Right lobe of liver (tissue), 4 donors: ENCODE data around the gene QSOX1.

ENCODE experiments used
- POLR2A ChIP-seq: fragments of 450-650 bp; IDR thresholded peaks from one replicate; pipeline ENCODE4 v1.6.1; 2017; ENCODE audit warnings: antibody characterized with exemption, mild to moderate bottlenecking
- TF ChIP-seq, protein P1 (sequence below), 4 donors: fragments of 200-600 bp in 3 of 4; fragments of 450-650 bp in 1 of 4; IDR thresholded peaks; one replicate each; pipeline versions ENCODE4 v1.5.1 to v1.8.0; 2016 to 2022; ENCODE audit warnings: antibody characterized with exemption in 4 of 4, mild to moderate bottlenecking in 2 of 4
- donor health status: DM: no; HTN: no; CAD: no.
- donor health status: DM: no; HTN: no; CAD: no.
- donor health status: DM: no; HTN: yes; CAD: no.

DNA sequence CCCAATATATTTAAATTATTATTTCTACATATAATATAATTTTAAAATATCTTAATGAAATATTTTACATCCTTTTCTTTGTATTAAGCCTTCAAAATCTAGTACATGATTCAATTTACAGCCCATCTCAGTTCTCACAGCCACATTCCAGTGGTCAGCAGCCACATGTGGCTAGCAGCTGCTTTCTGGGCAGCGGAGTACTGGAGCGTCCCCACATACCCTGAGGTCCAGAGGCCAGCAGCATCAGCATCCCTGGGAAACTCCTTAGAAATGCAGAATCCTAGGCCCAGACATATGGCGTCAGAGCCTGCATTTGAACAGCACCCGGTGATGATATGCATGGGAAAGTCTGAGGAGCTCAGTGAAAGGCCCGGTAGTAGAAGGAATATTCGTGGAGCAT lies 66.8 kb downstream of the QSOX1 start:
- TF ChIP-seq, protein P1, sequence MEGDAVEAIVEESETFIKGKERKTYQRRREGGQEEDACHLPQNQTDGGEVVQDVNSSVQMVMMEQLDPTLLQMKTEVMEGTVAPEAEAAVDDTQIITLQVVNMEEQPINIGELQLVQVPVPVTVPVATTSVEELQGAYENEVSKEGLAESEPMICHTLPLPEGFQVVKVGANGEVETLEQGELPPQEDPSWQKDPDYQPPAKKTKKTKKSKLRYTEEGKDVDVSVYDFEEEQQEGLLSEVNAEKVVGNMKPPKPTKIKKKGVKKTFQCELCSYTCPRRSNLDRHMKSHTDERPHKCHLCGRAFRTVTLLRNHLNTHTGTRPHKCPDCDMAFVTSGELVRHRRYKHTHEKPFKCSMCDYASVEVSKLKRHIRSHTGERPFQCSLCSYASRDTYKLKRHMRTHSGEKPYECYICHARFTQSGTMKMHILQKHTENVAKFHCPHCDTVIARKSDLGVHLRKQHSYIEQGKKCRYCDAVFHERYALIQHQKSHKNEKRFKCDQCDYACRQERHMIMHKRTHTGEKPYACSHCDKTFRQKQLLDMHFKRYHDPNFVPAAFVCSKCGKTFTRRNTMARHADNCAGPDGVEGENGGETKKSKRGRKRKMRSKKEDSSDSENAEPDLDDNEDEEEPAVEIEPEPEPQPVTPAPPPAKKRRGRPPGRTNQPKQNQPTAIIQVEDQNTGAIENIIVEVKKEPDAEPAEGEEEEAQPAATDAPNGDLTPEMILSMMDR (IDR thresholded peaks at IDR 0.05) = no peak
- no peak for TF ChIP-seq POLR2A
